ENCODE measurements around the gene SH3BP2.
A peak's percentile ranks its signal among the peaks of the same experiment; 100 is the strongest.

Gene SH3BP2

GRCh38 chr4:2794486-2795299 lies 1.8 kb downstream of the SH3BP2 start:
- Histone ChIP-seq H3K4me3 (ENCODE audit: low read length, poor library complexity, severe bottlenecking) (no peak overlapping the region), H3K9ac (ENCODE audit: low read depth, low read length, poor library complexity, severe bottlenecking) (peak overlapping the region; percentile 43), H3K36me3 (ENCODE audit: insufficient read depth, low read length) (no peaks in the 10 kb centered on the region), H3K79me2 (ENCODE audit: insufficient read depth, low read length) (no peaks in the 10 kb centered on the region), H4K20me1 (ENCODE audit: insufficient read depth, low read length, poor library complexity, severe bottlenecking) (no peaks in the 10 kb centered on the region), H3K27me3 (ENCODE audit: insufficient read depth, low read length, poor library complexity, severe bottlenecking) (no peaks in the 10 kb centered on the region), H3K4me2 (ENCODE audit: low read depth, low read length, poor library complexity, severe bottlenecking) (peak overlapping the region; percentile 7), H2AFZ (ENCODE audit: low read length) (0 out of 2 replicates have a peak overlapping the region, but pooled peaks have one; percentile 52), H3K4me1 (ENCODE audit: insufficient read depth, low read length, poor library complexity, severe bottlenecking) (peaks cover 43% of the 10 kb centered on the region), H3K9me2 (replicated peaks; ENCODE audit: low read depth, low read length) (no peaks in the 10 kb centered on the region), H3F3A (ENCODE audit: low read depth) (no peaks in the 10 kb centered on the region), H3K9me3 (ENCODE audit: insufficient read depth, low read depth, low read length) (no peaks in the 10 kb centered on the region)
- TF ChIP-seq CTCF (conservative IDR thresholded peaks at IDR 0.05; ENCODE audit: low read length) (no peak), EZH2phosphoT487 (IDR thresholded peaks at IDR 0.05; ENCODE audit: borderline replicate concordance) (no peak)

GRCh38 chr4:2795300-2795892 lies 2.5 kb downstream of the SH3BP2 start:
- Histone ChIP-seq H3K27me3 (ENCODE audit: insufficient read depth, low read length, poor library complexity, severe bottlenecking) (no peaks in the 10 kb centered on the region), H3K4me1 (ENCODE audit: insufficient read depth, low read length, poor library complexity, severe bottlenecking) (peaks cover 50% of the 10 kb centered on the region), H3K36me3 (ENCODE audit: insufficient read depth, low read length) (no peaks in the 10 kb centered on the region), H2AFZ (ENCODE audit: low read length) (no peak overlapping the region), H3K9ac (ENCODE audit: low read depth, low read length, poor library complexity, severe bottlenecking) (no peak overlapping the region), H3F3A (ENCODE audit: low read depth) (no peaks in the 10 kb centered on the region), H3K4me3 (ENCODE audit: low read length, poor library complexity, severe bottlenecking) (no peak overlapping the region), H3K9me2 (replicated peaks; ENCODE audit: low read depth, low read length) (no peaks in the 10 kb centered on the region), H3K79me2 (ENCODE audit: insufficient read depth, low read length) (no peaks in the 10 kb centered on the region), H4K20me1 (ENCODE audit: insufficient read depth, low read length, poor library complexity, severe bottlenecking) (no peaks in the 10 kb centered on the region), H3K9me3 (ENCODE audit: insufficient read depth, low read depth, low read length) (no peaks in the 10 kb centered on the region), H3K4me2 (ENCODE audit: low read depth, low read length, poor library complexity, severe bottlenecking) (no peak overlapping the region)
- TF ChIP-seq EZH2phosphoT487 (IDR thresholded peaks at IDR 0.05; ENCODE audit: borderline replicate concordance) (no peak), CTCF (conservative IDR thresholded peaks at IDR 0.05; ENCODE audit: low read length) (no peak)

GRCh38 chr4:2795893-2796848 lies 3.3 kb downstream of the SH3BP2 start:
- Histone ChIP-seq H3F3A (ENCODE audit: low read depth) (no peaks in the 10 kb centered on the region), H3K4me1 (ENCODE audit: insufficient read depth, low read length, poor library complexity, severe bottlenecking) (peaks cover 55% of the 10 kb centered on the region), H3K27me3 (ENCODE audit: insufficient read depth, low read length, poor library complexity, severe bottlenecking) (no peaks in the 10 kb centered on the region), H3K79me2 (ENCODE audit: insufficient read depth, low read length) (no peaks in the 10 kb centered on the region), H4K20me1 (ENCODE audit: insufficient read depth, low read length, poor library complexity, severe bottlenecking) (no peaks in the 10 kb centered on the region), H3K9me2 (replicated peaks; ENCODE audit: low read depth, low read length) (no peaks in the 10 kb centered on the region), H3K9ac (ENCODE audit: low read depth, low read length, poor library complexity, severe bottlenecking) (no peak overlapping the region), H3K4me2 (ENCODE audit: low read depth, low read length, poor library complexity, severe bottlenecking) (no peak overlapping the region), H3K36me3 (ENCODE audit: insufficient read depth, low read length) (no peaks in the 10 kb centered on the region), H3K9me3 (ENCODE audit: insufficient read depth, low read depth, low read length) (no peaks in the 10 kb centered on the region), H3K4me3 (ENCODE audit: low read length, poor library complexity, severe bottlenecking) (no peak overlapping the region), H2AFZ (ENCODE audit: low read length) (no peak overlapping the region)
- TF ChIP-seq CTCF (conservative IDR thresholded peaks at IDR 0.05; ENCODE audit: low read length) (no peak), EZH2phosphoT487 (IDR thresholded peaks at IDR 0.05; ENCODE audit: borderline replicate concordance) (no peak)
